ENCODE results near the gene ATP8A2. TPM values are rescaled to one million over a fixed set of nuclear protein-coding genes. Genes with fewer than 3 reads are reported as not detected.

The ATP8A2 gene
- total RNA-seq, 2 experiments from 2014 or later: 0.22 to 0.42 TPM

GRCh38 chr13:25857830-25858229, 486.1 kb downstream of the ATP8A2 start:
- H3K27ac Mint-ChIP-seq: no peak overlapping the region
- CTCF ChIA-PET: no interaction called here

DNA sequence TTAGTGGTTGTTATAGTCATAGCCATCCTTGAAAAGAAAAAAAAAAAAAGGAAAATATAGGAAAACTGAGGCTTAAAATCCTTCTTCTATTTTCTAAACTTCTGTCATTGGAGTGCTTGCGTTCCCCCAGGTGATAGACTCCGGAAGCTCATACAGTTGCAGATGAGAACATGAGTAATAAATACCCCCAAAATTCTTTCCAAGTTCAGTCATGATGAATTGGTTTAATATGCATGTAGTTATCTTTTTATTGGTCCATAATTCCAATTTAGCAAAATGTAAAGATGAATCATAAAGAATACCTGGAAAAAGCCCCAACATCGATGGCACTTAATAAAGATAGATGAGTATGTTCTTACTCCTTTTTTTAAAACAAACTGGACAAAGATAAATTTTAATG, 487.8 kb downstream of the ATP8A2 start:
- POLR2A ChIA-PET: no interaction called here
- no peaks in the 10 kb centered on the region for H3K4me1 Mint-ChIP-seq
- no peaks in the 10 kb centered on the region for H3K27me3 Mint-ChIP-seq
- CTCF ChIA-PET: interaction anchor here (0.6 kb wide), 1 partner anchor 1227 kb away, joined by 4 read pairs; no protein-coding TSS in a partner anchor
- H3K27ac Mint-ChIP-seq: no peak overlapping the region
- H3K9me3 Mint-ChIP-seq: no peaks in the 10 kb centered on the region
- no peak overlapping the region for H3K4me3 Mint-ChIP-seq
- H3K36me3 Mint-ChIP-seq (ENCODE audit: low read depth): no peaks in the 10 kb centered on the region
- no peak for DNase-seq

More at GRCh38 chr13:25857830-25858229, 486.1 kb downstream of the ATP8A2 start:
- H3K4me3 Mint-ChIP-seq: no peak overlapping the region
- no peaks in the 10 kb centered on the region for H3K36me3 Mint-ChIP-seq (ENCODE audit: low read depth)
- no peaks in the 10 kb centered on the region for H3K4me1 Mint-ChIP-seq
- no peaks in the 10 kb centered on the region for H3K27me3 Mint-ChIP-seq
- POLR2A ChIA-PET: no interaction called here
- no peak for DNase-seq
- H3K9me3 Mint-ChIP-seq: no peaks in the 10 kb centered on the region

- CTCF ChIA-PET: no interaction called here
- no peak overlapping the region for H3K4me3 Mint-ChIP-seq
- POLR2A ChIA-PET: no interaction called here
- H3K36me3 Mint-ChIP-seq (ENCODE audit: low read depth): no peaks in the 10 kb centered on the region
- H3K9me3 Mint-ChIP-seq: no peaks in the 10 kb centered on the region
- H3K27ac Mint-ChIP-seq: no peak overlapping the region
- DNase-seq: no peak
- no peaks in the 10 kb centered on the region for H3K4me1 Mint-ChIP-seq
- H3K27me3 Mint-ChIP-seq: no peaks in the 10 kb centered on the region
These were observed 488.5 kb downstream of the ATP8A2 start for GRCh38 chr13:25860265-25860664.

- no peaks in the 10 kb centered on the region for H3K36me3 Mint-ChIP-seq (ENCODE audit: low read depth)
- POLR2A ChIA-PET: no interaction called here
- CTCF ChIA-PET: no interaction called here
These were observed 489.1 kb downstream of the ATP8A2 start for GRCh38 chr13:25860862-25861261.

DNA sequence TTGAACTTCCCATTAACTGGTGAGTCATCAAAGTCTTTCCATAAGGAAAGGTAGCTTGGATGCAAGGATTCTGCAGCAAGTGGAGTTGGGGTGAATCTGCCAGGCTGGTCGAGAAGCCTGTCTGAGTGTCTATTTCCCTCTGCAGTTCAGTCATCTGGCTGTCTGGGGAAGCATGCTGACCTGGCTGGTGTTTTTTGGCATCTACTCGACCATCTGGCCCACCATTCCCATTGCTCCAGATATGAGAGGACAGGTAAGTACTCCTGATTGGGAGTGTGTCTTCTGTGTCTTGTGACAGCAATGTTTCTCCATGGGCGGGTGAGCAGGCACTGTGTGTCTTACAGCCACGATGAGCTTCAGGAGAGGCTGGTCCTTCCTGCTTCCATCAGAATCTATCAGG, 490.4 kb downstream of the ATP8A2 start:
- DNase-seq: no peak
- Mint-ChIP-seq H3K27ac (no peak overlapping the region), H3K4me3 (no peak overlapping the region), H3K36me3 (ENCODE audit: low read depth) (no peaks in the 10 kb centered on the region), H3K4me1 (no peaks in the 10 kb centered on the region), H3K9me3 (no peaks in the 10 kb centered on the region), H3K27me3 (no peaks in the 10 kb centered on the region)
- CTCF ChIA-PET: no interaction called here
- POLR2A ChIA-PET: no interaction called here

More at GRCh38 chr13:25860862-25861261, 489.1 kb downstream of the ATP8A2 start:
- H3K4me1 Mint-ChIP-seq: no peaks in the 10 kb centered on the region
- no peak for DNase-seq
- H3K9me3 Mint-ChIP-seq: no peaks in the 10 kb centered on the region
- H3K27ac Mint-ChIP-seq: no peak overlapping the region
- no peaks in the 10 kb centered on the region for H3K27me3 Mint-ChIP-seq
- H3K4me3 Mint-ChIP-seq: no peak overlapping the region

- Mint-ChIP-seq H3K27ac (no peak overlapping the region), H3K9me3 (no peaks in the 10 kb centered on the region), H3K36me3 (ENCODE audit: low read depth) (no peaks in the 10 kb centered on the region), H3K27me3 (no peaks in the 10 kb centered on the region), H3K4me1 (peaks cover 5% of the 10 kb centered on the region), H3K4me3 (no peak overlapping the region)
- CTCF ChIA-PET: interaction anchor here (1.4 kb wide), 1 partner anchor 11 kb away, joined by 3 read pairs; no protein-coding TSS in a partner anchor
- POLR2A ChIA-PET: no interaction called here
- no peak for DNase-seq
These were observed 492.3 kb downstream of the ATP8A2 start for GRCh38 chr13:25864116-25864515.

DNA sequence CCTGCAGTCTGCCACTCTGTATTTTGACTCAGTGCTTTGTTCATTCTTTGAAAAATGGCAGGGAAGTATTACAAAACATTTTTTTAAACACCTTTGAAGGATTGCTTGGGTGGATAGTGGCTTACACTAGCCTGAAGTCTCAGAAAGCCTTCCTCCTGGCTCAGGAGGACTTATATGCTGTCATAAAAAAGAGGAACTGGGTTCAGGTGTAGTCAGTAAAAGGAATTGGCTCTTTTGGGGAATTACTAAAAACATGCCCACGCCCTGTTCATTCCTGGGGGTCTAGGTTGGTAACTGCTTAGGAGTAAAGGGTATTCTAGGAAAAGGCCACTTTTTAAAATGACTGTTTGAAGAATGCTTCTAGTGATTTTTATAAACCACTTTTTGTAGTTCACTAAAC, 493.2 kb downstream of the ATP8A2 start:
- H3K36me3 Mint-ChIP-seq (ENCODE audit: low read depth): no peaks in the 10 kb centered on the region
- H3K4me3 Mint-ChIP-seq: no peak overlapping the region
- H3K9me3 Mint-ChIP-seq: no peaks in the 10 kb centered on the region
- H3K27me3 Mint-ChIP-seq: no peaks in the 10 kb centered on the region
- ChIA-PET POLR2A (no interaction called here), CTCF (no interaction called here)
- no peak for DNase-seq
- peaks cover 5% of the 10 kb centered on the region for H3K4me1 Mint-ChIP-seq
- H3K27ac Mint-ChIP-seq: no peak overlapping the region

DNA sequence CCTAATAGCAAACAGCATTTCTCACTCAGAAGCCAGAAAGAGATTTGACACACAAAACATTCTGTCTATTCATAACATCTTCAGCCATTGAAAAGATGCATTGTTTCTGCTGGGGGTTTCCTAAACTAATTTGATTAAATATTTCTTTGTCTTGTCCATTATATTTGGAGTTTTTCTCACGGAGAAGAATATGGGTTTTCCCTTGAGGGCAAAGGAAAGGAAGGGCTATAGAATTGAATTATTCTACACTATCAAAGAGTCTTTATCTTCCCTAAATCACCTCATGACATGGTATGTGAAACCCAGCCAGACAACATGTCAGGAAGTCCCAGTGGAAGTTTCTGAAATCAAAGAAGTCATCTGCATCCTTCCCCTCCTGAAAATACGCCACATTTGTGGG, 493.6 kb downstream of the ATP8A2 start:
- Mint-ChIP-seq H3K27me3 (no peaks in the 10 kb centered on the region), H3K4me1 (peaks cover 6% of the 10 kb centered on the region), H3K36me3 (ENCODE audit: low read depth) (no peaks in the 10 kb centered on the region), H3K27ac (no peak overlapping the region), H3K4me3 (no peak overlapping the region), H3K9me3 (no peaks in the 10 kb centered on the region)
- ChIA-PET CTCF (no interaction called here), POLR2A (no interaction called here)
- no peak for DNase-seq

GRCh38 chr13:25867038-25867437, 495.3 kb downstream of the ATP8A2 start:
- Mint-ChIP-seq H3K9me3 (no peaks in the 10 kb centered on the region), H3K27ac (no peak overlapping the region), H3K36me3 (ENCODE audit: low read depth) (no peaks in the 10 kb centered on the region), H3K4me1 (peaks cover 22% of the 10 kb centered on the region), H3K4me3 (no peak overlapping the region), H3K27me3 (no peaks in the 10 kb centered on the region)
- ChIA-PET CTCF (interaction anchor here (0.5 to 0.6 kb wide), 2 partner anchors 113 to 159 kb away, joined by 3 read pairs; no protein-coding TSS in a partner anchor), POLR2A (no interaction called here)
- no peak for DNase-seq

- Mint-ChIP-seq H3K9me3 (peaks cover 5% of the 10 kb centered on the region), H3K36me3 (ENCODE audit: low read depth) (peaks cover 3% of the 10 kb centered on the region), H3K27ac (no peak overlapping the region), H3K27me3 (no peaks in the 10 kb centered on the region), H3K4me3 (no peak overlapping the region), H3K4me1 (peaks cover 32% of the 10 kb centered on the region)
- DNase-seq: no peak
- CTCF ChIA-PET: no interaction called here
- POLR2A ChIA-PET: no interaction called here
These were observed 496.7 kb downstream of the ATP8A2 start for GRCh38 chr13:25868490-25868889.

GRCh38 chr13:25869941-25870340, 498.2 kb downstream of the ATP8A2 start:
- ChIA-PET POLR2A (no interaction called here), CTCF (no interaction called here)
- Mint-ChIP-seq H3K27ac (no peak overlapping the region), H3K9me3 (peaks cover 11% of the 10 kb centered on the region), H3K4me3 (no peak overlapping the region), H3K4me1 (peaks cover 46% of the 10 kb centered on the region), H3K36me3 (ENCODE audit: low read depth) (peaks cover 15% of the 10 kb centered on the region), H3K27me3 (no peaks in the 10 kb centered on the region)
- no peak for DNase-seq

- Mint-ChIP-seq H3K4me1 (peaks cover 59% of the 10 kb centered on the region), H3K27ac (no peak overlapping the region), H3K36me3 (ENCODE audit: low read depth) (peaks cover 18% of the 10 kb centered on the region), H3K9me3 (peaks cover 11% of the 10 kb centered on the region), H3K27me3 (no peaks in the 10 kb centered on the region), H3K4me3 (no peak overlapping the region)
- ChIA-PET CTCF (interaction anchor here (0.6 to 1.4 kb wide), 3 partner anchors 10 to 42 kb away, joined by 3 read pairs; no protein-coding TSS in a partner anchor), POLR2A (no interaction called here)
- DNase-seq: no peak
These were observed 499.8 kb downstream of the ATP8A2 start for GRCh38 chr13:25871389-25872125.

- H3K4me3 Mint-ChIP-seq: no peak overlapping the region
- H3K27me3 Mint-ChIP-seq: no peaks in the 10 kb centered on the region
- H3K27ac Mint-ChIP-seq: no peak overlapping the region
- H3K9me3 Mint-ChIP-seq: peaks cover 11% of the 10 kb centered on the region
- ChIA-PET CTCF (interaction anchor here (0.7 to 1.5 kb wide), 4 partner anchors 8 to 138 kb away, joined by 3 read pairs; no protein-coding TSS in a partner anchor), POLR2A (no interaction called here)
- peaks cover 64% of the 10 kb centered on the region for H3K4me1 Mint-ChIP-seq
- peaks cover 18% of the 10 kb centered on the region for H3K36me3 Mint-ChIP-seq (ENCODE audit: low read depth)
- no peak for DNase-seq
These were observed 500.9 kb downstream of the ATP8A2 start for GRCh38 chr13:25872481-25873241.

Measured in activated CD4-positive, alpha-beta T cell treated with anti-CD3 and anti-CD28 coated beads, Interleukin-2, amount 10 ng/mL, durations not matched to agents 7 days and 5 days (primary cell).